Stimulated activated CD4-positive, alpha-beta T cell treated with anti-CD3 and anti-CD28 coated beads, TNF-alpha, amount 100 ng/mL, for 24 hours (primary cell): ENCODE measurements around the gene ADORA1.

Source experiments
- DNase-seq, 3 experiments: peaks; one replicate each; pipeline ENCODE4 v3.0.0-alpha.2; 2020; ENCODE audit warnings: low read depth in 3 of 3

The ADORA1 gene

DNA sequence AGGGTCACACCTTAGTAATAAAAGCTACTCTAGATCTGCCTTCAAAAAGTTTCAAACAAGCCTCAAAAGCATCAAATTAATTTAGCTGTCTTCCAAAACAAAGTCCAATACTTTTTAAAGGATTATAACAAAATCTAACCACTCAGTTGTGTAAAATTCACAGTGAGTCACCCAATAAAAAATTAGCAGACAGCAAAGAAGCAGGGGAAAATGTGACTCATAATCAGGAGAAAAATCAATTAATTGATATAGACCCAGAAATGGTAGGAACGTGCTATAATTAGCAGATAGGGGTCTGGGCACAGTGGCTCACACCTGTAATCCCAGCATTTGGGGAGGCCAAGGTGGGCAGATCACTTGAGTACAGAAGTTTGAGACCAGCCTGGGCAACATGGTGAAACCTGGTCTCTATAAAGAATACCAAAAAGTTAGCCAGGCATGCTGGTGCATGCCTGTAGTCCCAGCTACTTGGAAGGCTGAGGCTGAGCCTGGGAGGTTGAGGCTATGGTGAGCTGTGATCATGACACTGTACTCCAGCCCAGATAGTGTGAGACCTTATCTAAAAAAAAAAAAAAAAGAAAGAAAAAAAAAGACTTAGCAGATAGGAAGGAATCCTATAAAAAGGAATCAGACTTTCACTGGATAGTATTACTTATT is 33.6 kb upstream of the ADORA1 start:
- DNase-seq: no peak

DNA sequence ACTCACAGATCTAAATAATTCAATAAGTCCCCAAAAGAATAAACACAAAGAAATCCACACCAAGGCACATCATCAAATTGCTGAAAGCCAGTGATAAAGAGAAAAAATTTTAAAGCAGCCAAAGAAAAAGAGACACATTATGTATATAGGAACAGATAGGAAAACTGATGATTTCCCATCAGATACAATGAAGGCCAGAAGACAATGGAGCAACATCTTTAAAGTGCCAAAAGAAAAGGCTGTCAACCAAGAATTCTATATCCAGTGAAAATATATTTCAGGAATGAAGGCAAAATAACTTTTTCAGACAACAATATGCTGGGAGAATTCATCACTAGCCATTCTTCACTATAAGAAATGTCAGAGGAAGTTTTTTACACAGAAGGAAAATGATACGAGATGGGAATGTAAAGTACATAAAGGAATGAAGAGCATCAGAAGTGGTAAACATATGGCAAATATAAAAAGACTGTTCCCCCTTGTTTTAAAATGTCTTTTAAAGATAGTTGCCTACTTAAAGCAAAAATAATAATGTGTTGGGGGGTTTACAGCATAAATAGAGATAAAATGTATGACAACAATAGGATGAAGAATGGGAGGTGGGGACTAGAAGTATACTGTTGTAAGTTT is 32.4 kb upstream of the ADORA1 start:
- no peak for DNase-seq

DNA sequence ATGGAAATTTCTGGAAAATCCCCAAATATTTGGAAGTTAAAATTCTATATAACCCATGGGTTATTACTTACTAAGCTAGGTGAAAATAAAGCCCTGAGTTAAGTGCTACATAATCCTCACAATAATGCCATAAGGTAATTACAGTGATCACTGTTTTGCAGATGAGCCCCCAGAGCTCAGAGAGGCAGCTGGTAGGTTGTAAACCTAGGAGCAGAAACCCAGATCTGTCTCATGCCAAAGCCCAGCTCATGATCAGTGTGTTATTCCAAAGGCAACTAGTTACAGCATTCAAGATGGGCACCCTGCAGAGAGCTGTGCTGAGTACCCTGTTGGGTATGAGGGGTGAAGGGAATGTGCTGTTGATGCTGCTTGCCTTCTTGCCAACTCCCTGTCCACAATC is 31.0 kb upstream of the ADORA1 start:
- DNase-seq: no peak

DNA sequence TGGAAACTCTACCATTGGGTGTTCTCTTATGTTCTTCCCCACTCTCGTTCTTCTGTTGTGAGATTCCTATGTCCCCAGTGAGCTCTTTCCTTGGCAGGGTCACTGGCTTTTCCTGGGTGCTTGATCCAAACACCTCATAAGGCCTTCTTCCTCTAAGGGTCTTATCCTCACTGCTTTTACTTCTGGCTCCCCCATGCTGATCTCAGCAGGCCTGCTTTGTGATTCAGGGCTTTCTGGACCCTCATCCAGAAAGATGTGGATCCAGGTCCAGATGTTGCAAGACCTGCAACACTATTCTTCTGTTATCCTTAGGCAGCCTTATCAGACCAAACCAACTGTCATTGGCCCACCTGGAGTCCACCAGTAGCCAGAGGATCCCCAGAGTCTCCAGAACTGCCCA is 30.5 kb upstream of the ADORA1 start:
- no peak for DNase-seq

DNA sequence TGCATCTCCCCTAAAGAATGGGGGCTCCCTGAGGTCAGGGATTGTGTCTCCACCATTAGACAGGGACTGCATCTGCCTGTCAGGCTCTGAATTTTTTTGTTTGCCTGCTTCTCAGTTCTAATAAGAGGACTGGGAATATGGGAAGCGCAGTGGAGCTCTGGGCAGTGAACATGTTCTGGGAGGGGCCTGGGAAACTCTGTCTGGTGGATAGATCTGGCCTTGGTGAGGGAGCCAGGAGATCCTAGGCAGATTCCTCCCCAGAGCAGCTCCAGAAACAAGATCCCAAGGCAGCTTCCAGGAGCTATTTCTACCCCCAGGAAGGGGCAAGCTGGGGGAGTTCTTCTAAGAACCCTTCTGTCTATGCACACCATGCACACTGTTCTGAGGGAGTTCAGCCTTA is 29.1 kb upstream of the ADORA1 start:
- no peak for DNase-seq

DNA sequence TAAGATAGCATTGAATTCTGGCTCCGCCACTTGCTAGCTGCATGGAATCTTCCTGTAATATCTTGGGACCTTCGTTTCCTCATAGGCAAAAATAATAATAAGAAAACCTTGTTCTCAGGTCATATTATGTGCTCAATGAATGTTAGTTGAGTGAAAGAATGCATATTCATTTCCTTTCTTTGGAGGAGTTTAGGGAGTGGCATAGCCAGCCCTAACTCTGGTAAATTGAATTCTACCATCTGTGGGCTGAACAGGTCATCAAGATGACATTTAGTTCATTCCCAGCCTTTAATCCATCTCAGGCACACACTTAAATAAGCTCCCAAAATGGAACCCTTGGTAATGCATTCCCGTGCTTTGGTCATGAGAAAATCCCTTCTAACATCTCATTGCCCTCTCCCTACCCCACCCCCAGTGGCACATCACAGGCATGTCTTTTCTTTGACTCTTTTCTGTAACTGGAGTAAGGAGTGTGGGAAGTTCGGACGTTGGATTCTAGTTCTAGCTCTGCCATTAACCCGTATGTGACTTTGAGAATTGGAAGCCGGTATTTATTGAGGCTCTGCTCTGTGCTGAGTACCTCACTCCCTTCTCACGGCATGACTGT is 28.5 kb upstream of the ADORA1 start:
- no peak for DNase-seq

DNA sequence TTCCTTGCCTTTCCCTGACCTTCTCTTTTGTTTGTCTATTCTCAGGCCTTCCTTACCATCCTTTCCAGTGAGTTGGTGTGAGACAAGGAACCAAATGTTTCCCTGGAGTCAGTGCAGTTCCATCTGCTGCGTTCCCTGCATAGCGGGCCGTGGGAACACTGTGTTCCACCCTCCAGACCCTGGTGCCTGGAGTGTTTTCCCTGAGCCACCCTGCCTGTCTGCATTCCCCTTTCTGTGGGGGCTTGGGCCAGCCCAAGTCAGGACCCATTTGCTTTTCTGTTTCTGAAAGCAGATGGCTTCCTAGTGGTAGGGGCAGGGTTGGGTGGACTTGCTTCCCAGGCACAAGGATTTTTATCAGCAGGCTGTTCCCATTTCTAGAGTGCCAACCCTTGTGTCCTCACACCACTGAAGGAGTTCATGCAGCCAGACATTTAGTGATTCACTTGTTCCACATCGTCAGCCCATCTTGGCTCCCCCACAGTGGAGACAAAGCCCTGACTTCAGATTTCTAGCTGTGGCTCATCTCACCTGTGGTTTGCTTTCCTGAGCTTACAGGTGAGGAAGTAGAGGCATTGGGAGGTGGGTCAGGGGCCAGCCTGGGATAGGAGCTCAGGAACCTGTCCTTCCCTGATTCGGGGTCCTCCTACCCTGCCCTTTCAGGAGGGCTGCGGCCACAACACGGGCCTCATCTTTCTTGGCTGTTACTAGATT is 27.6 kb upstream of the ADORA1 start:
- no peak for DNase-seq

DNA sequence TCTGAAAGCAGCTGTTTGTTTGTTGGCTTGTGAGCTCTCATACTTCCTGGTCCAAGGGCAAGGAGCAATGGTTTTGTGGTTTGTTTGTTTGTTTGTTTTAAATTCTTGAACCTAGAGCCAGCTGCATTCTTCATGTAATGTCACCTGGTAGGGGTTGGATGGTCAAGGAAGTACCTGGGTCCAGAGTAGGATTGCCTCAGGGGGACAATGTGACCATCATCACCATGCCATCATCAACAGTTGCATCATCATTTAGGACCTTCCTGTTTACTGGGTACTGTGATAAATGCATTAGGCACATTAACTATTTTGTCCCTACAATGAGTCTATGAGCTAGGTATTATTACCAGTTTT is 27.0 kb upstream of the ADORA1 start:
- no peak for DNase-seq

DNA sequence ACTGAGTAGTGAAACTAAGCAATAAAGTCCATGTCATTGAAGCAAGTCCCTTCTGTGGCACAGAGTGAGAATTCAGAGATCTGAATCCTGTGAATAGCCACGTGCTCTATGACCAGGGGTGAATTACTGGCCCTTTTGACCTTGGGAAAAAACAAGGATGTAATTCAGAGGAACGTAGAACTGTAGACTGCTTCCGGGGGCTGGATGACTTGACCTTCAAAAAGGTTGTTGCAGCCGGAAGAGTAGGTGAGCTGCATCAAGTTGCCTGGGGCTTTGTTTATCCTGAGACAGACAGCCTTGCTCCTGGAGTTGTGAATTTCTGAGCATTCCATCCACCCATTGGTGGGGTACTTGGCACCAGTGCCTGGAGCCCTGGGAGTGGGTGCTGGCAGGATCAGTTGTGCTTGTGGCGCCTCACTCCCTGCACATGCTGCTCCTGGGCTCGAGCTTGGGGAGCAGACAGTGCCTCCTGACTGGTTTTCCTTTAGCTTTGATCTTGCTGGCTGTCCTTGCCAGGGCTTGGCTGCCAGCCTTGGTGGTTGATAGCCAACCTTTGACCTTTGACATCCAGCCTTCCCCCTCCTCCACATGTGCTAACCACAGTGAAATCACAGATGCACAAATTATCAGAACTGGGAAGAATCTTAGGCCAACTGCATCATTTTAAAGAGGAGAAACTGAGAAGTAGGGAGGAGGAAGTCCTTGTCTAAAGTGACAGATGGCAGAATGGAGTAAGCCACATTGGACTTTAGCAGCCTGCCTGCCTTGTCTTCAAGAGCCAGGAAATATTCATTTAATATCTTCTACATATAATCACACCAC is 25.5 kb upstream of the ADORA1 start:
- DNase-seq: no peak

DNA sequence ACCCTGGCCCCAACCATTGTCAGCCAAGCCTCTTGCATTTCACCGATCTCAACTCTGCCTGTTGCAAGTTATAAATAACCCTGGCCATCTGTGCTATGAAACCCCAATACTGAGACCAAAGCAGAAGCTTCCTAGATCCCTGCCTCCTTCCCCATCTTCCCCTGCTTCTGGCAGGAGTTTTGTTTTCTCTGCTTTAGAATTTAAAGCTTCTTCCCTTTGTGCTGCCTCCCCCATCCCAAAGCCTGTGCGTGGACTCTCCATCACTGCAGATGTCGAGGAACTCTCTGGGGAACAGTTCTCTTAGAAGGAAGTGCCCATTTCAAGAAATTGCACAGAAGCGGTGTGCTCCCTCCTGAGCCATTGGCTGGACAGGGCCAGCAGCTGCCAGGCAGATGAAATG is 24.3 kb upstream of the ADORA1 start:
- DNase-seq: no peak

DNA sequence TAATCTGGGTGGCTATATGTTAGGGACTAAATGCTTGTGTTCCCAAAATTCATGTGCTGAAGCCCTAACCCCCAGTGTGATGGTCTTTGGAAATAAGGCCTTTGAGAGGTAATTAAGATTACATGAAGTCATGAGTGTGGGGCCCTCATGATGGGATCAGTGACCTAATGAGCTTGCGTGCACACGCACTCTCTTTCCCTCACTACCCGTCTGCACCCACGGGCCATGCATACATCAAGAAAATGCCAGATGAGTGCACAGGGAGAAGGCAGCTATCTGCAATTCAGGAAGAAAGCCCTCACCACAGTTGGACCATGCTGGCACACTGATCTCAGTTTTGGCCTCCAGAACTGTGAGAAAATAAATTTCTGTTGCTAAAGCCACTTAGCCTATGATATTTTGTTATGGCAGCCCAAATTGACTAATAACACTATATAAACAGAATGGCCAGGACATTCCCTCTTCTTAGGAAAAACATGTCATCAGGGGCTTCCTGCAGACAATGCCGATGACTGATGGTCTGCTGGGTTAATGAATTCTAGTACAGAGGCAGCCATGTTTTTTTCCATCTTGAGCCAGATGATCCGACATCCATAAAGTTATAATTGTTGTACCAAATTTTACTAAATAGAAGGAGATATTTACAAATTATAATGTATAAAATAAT is 23.6 kb upstream of the ADORA1 start:
- no peak for DNase-seq

DNA sequence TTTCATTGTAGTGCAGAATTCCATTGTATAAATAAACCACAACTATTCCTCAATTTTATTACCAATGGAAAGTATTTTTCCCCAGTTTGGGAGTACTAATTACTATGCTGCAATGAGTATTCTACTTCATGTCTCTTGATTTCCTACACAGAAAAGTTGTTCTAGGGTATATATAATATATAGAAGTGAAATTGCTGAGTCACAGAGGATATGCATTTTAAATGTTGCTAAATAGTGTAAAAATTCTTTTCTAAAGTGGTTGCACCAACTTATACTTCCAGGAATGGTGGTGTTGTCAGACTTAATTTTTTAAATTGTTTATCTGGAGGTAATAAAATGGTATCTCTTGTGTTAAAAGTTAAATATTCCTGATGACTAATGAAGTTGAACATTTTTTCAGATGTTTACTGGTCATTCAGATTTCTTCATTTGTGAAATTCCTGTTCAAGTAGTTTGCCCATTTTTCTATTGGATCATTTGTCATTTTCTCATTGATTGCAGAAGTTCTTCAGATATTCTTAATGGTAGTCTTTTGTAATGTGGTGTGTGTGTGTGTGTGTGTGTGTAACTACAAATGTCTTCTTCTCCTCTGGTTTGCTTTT is 22.6 kb upstream of the ADORA1 start:
- DNase-seq: no peak

DNA sequence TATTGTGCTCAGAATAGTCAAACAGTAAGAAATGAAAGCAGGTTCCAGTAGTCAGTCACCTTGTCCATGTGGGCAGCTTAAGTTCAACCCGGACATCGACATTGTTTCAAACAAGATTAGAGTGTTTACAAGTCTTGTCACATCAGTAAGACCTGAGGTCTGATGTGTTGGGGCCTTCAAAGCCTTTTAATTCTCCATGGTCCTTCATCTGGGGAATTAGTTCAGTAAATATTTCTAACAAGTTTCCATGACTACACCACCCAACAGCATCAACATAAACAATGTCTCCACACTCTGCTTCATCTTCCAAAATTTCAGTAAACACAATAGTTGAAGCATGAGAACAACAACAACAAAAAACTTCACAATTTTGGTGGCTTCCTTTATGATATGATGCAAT is 15.1 kb upstream of the ADORA1 start:
- DNase-seq: no peak

DNA sequence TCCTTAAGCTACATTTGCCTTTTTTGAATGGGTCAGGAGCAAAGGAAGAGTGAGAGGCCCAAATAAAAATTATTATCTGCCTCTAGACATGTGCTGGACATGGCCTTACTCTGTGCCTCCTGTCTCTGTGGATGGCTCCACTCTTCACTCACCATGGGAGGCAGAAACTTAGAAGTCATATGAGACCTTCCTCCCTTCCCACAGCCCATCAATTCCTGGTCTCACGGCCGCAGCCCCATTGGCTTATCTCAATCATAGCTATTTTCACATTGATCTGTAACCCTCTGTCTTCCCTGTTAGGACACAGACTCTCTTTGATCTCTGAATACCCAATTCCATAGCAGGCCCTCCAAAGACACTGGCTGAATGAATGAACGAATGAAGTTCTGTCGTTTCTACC is 14.2 kb upstream of the ADORA1 start:
- DNase-seq: no peak

DNA sequence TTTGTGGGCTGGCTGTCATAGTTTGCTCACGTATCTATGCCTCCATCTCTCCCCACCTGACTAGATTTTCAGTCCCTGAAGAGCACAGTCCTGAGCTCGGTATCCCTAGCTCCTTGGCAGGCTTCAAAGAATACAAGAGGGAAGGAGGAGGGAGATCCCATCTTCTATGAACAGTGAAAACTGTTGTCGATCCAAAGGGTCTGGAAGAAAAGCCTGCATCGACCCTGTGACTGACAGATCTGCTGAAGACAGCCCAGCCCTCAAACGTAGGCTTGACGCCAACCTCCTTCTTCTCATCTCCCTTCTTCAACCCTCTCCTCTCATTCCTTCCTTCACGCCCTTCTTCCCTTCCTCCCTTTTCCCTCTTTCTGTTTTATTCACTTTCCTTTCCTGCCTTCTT is 13.3 kb upstream of the ADORA1 start:
- DNase-seq: no peak

DNA sequence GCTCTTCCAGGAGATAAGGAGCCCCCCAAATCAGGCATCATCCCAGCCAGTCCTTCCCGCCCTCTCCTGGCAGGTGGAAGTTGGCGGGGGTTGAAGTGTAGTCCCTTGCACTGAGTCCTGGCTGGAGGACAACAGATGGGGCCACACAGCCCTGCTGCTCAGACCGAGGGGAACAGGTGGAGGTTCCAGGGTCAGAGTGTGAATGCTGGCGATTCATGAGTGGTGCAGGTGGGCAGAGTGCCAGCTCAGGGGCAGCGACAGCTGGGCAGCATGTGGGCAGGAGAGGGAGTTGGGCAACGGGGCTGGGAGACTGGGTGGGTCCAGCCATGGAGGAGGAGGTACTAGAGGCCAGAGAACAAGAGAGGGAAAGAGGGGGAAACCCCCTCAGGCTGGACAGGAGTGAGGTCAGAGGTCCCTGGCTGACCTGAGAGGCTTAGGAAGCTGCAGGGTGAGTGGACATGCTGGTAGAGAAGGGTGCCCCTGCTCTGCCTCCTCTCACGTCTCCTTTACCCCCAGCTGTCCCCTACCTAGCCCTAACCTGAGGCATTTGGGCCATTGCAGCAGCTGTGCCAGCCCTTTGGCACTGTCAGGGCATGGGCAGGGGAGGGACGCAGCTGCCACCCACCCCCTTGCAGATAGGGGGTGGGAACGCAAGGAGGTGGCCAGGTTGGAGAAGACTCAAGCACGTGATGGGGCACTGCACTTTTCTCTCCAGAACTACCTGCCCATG is 11.3 kb upstream of the ADORA1 start:
- DNase-seq: no peak

DNA sequence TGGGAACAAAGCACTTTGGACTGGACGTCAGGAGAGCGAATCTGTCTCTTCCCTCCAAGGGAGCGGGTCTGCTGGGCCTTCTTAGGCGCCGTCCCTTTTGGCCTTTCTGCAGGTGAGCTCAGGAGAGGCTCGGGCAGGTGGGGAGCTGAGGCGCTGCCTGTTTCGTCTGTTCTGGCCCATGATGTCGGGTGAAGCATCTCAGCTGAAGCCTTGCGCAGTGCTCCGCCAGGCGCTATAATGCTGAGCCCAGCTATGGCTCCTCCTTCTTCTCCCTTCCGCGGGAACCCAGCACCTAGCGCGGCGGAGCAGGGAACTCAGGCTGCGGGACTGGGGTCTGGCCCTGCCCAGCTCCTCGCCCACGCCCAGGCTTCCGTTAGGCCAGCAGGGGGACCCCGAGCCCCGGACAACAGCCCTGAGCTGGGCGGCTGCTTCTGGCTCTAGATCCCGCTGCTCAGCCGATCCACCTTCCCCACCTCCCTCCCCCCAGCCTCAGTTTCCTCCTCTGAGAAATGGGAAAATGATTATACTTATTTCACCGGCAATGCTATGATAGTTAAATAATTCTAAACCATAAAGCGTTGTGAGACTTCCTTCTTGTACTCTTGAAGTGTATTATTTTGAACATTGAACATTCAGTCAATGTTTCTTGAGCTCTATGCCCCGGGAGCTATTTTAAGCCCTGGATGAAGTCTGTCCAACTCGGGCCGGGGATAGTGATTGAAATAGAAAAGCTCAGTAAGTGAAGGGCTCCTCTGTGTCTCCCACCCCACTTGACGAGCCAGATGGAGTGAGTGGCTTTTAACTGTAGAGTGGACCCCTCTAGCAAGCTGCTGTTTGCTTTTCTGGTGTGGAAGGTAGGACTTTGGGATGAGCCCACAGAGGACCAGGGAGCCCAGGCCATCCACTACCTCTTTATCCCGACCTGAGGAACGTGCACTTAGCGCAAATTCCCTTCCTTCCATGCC is 9.6 kb upstream of the ADORA1 start:
- peak in 1 of 3 experiments; percentile 41 for DNase-seq

DNA sequence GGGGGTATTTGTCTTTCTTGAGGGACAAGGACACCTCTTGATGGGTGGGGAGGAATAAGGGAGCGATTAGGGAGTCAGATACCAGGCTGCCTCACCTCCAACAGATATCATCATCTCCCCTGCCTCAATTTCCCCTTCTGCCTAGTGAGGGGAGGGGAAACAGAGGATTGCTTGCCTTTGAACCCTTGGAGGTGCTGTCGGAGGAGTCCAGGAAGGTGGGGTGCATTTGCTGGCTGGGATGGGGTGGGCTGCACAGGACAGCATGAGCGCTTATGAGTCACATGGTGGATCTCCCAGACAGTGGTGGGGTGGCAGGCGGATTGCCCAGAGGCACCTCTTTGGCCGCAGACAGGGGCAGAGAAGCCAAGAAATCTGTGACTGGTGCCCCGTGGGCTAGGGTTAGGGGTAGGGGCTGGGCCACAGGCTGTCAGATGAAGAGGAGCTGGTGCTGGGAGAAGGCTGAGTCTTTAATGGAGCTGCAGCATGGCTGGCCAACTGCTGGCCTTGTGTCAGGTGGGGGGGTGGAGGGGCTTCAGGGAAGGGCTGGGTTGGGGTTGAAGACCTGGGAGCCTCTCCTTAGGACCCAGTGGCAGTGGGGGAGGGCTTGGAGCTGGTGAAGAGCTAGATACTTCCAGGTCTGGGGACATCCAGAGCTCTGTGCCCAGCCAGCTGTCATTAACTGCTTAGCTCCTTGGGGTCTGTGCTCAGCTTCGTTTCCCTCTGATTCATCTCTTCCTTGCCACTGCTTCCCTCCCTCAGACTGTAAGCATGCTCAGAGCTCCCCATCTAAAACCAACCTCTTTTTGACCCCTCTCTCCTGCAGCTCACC is 7.0 kb upstream of the ADORA1 start:
- no peak for DNase-seq
